ENCODE data around the gene GFOD1. TPM values are rescaled to one million over a fixed set of nuclear protein-coding genes. Genes with fewer than 3 reads are reported as not detected.

Gene GFOD1
- polyA plus RNA-seq, 1 of the 3 experiments (the other 2 are of a cell fraction) = 1.6 TPM

- Histone ChIP-seq H3K4me2 (no peak overlapping the region), H3K27me3 (ENCODE audit: insufficient read depth) (no peaks in the 10 kb centered on the region), H3K9me2 (no peaks in the 10 kb centered on the region), H3K36me3 (replicated peaks in 1 of 2; ENCODE audit: control insufficient read depth in 1 of 2, insufficient read depth in 2 of 2, low read length in 1 of 2) (no peaks in the 10 kb centered on the region), H3K79me2 (ENCODE audit: insufficient read depth) (no peaks in the 10 kb centered on the region), H3K4me1 (ENCODE audit: control insufficient read depth in 1 of 2, insufficient read depth in 2 of 2, low read depth in 1 of 2, low read length in 1 of 2) (no peaks in the 10 kb centered on the region; a peak in 1 of 4 replicates), H4K20me1 (ENCODE audit: insufficient read depth) (no peaks in the 10 kb centered on the region), H3K27ac (ENCODE audit: low read depth in 2 of 2, low read length in 1 of 2) (no peak overlapping the region), H3K4me3 (ENCODE audit: low read depth in 2 of 2, low read length in 1 of 2) (no peak overlapping the region), H3K9ac (no peak overlapping the region), H3K9me3 (no peaks in the 10 kb centered on the region), H3F3A (replicated peaks; ENCODE audit: insufficient read depth) (no peaks in the 10 kb centered on the region), H2AFZ (ENCODE audit: low read depth) (no peak overlapping the region)
- ChIA-PET POLR2A (no interaction called here), CTCF (no interaction called here)
- no peak for DNase-seq
- TF ChIP-seq RFX5 (IDR thresholded peaks at IDR 0.05; ENCODE audit: low read length) (no peak), RCOR1 (IDR thresholded peaks at IDR 0.05; ENCODE audit: low read length) (no peak), CTCF (IDR thresholded peaks at IDR 0.05) (no peak), POLR2AphosphoS5 (IDR thresholded peaks at IDR 0.05; ENCODE audit: low read depth, low read length) (no peak), REST (IDR thresholded peaks at IDR 0.05; ENCODE audit: low read depth, low read length) (no peak), FOXM1 (IDR thresholded peaks at IDR 0.05; ENCODE audit: low read depth) (no peak)
- WGBS (ENCODE audit: low lambda C conversion rate) = 89% methylated on average over 7 of the region's 7 CpGs
These were observed 17.9 kb upstream of the GFOD1 start for GRCh38 chr6:13505345-13505734.

GRCh38 chr6:13504611-13505344 lies 17.4 kb upstream of the GFOD1 start:
- no peak for DNase-seq
- Histone ChIP-seq H3K9ac (no peak overlapping the region), H3F3A (replicated peaks; ENCODE audit: insufficient read depth) (no peaks in the 10 kb centered on the region), H3K4me1 (ENCODE audit: control insufficient read depth in 1 of 2, insufficient read depth in 2 of 2, low read depth in 1 of 2, low read length in 1 of 2) (no peaks in the 10 kb centered on the region; a peak in 1 of 4 replicates), H3K27me3 (ENCODE audit: insufficient read depth) (no peaks in the 10 kb centered on the region), H3K9me2 (no peaks in the 10 kb centered on the region), H3K9me3 (no peaks in the 10 kb centered on the region), H3K36me3 (replicated peaks in 1 of 2; ENCODE audit: control insufficient read depth in 1 of 2, insufficient read depth in 2 of 2, low read length in 1 of 2) (no peaks in the 10 kb centered on the region), H3K79me2 (ENCODE audit: insufficient read depth) (no peaks in the 10 kb centered on the region), H2AFZ (ENCODE audit: low read depth) (no peak overlapping the region), H3K4me3 (ENCODE audit: low read depth in 2 of 2, low read length in 1 of 2) (no peak overlapping the region), H4K20me1 (ENCODE audit: insufficient read depth) (no peaks in the 10 kb centered on the region), H3K27ac (ENCODE audit: low read depth in 2 of 2, low read length in 1 of 2) (no peak overlapping the region), H3K4me2 (no peak overlapping the region)
- CTCF ChIA-PET = interaction anchor here (1.1 kb wide), 1 partner anchor 18 kb away, joined by 3 read pairs; the partner anchor contains the start of gene GFOD1
- WGBS (ENCODE audit: low lambda C conversion rate) = 80% methylated on average over 4 of the region's 5 CpGs
- no peak for TF ChIP-seq ZBTB33 (IDR thresholded peaks at IDR 0.05; ENCODE audit: borderline replicate concordance, low read depth)
- TF ChIP-seq TCF12 (IDR thresholded peaks at IDR 0.05) = no peak
- no peak for TF ChIP-seq GATA2 (CRISPR knock-in tag; IDR thresholded peaks at IDR 0.05)
- no peak for TF ChIP-seq USF2 (IDR thresholded peaks at IDR 0.05; ENCODE audit: borderline replicate concordance, low read depth, low read length)
- TF ChIP-seq CHD2 (IDR thresholded peaks at IDR 0.05; ENCODE audit: low read length, partially characterized antibody) = no peak
- no peak for TF ChIP-seq EP300 (IDR thresholded peaks at IDR 0.05; ENCODE audit: borderline replicate concordance in 1 of 2, low read depth in 1 of 2, low read length in 1 of 2)
- POLR2A ChIA-PET = no interaction called here
